H1 (cell line): ENCODE measurements around the gene BBS9. TPM values are rescaled to one million over a fixed set of nuclear protein-coding genes. Genes with fewer than 3 reads are reported as not detected.

Source experiments
- CTCF ChIA-PET: fragments of 300-600 bp; sonication (Branson Sonifier 250); formaldehyde crosslinking; loops from one replicate; lab custom pipeline; 2021; ENCODE audit not compliant: partially characterized antibody; lab: Charles Lee
- POLR2A ChIA-PET: fragments of 300-600 bp; sonication (Branson Sonifier 250); formaldehyde crosslinking; loops from one replicate; lab custom pipeline; 2021; ENCODE audit warnings: inconsistent platforms; ENCODE audit not compliant: partially characterized antibody; lab: Charles Lee
- DNase-seq, 2 experiments: peaks; one replicate each; pipeline versions ENCODE4 v3.0.0 to v3.0.0-alpha.2; 2010 to 2022; ENCODE audit warnings: low spot score in 2 of 2, low read depth in 1 of 2, mixed read lengths in 1 of 2
- FAIRE-seq: peaks from 2 replicates; lab custom pipeline; 2011; peaks lifted over from hg19 to GRCh38; lab: Jason Lieb, UNC
- H2AFZ ChIP-seq: 2 replicates; pipeline ENCODE4 v1.8.1; 2012; ENCODE audit warnings: low read length, inconsistent platforms
- H2AK5ac ChIP-seq: 2 replicates; pipeline ENCODE4 v1.6.1; 2013; ENCODE audit warnings: low read depth, low read length
- H2BK120ac ChIP-seq: replicated peaks from 2 replicates; pipeline ENCODE3; 2013; ENCODE audit warnings: low read depth, low read length, inconsistent platforms
- H2BK12ac ChIP-seq: 2 replicates; pipeline ENCODE4 v1.6.1; 2013; ENCODE audit warnings: low read depth, low read length
- H2BK15ac ChIP-seq: 2 replicates; pipeline ENCODE4 v1.6.1; 2013; ENCODE audit warnings: low read length
- H2BK20ac ChIP-seq: 2 replicates; pipeline ENCODE4 v1.6.1; 2013; ENCODE audit warnings: low read length
- H2BK5ac ChIP-seq: 2 replicates; pipeline ENCODE4 v1.6.1; 2013; ENCODE audit warnings: low read depth, low read length
- H3K14ac ChIP-seq: 2 replicates; pipeline ENCODE4 v1.6.1; 2013; ENCODE audit warnings: inconsistent platforms; ENCODE audit not compliant: insufficient read length
- H3K18ac ChIP-seq: 2 replicates; pipeline ENCODE4 v1.6.1; 2013; ENCODE audit warnings: low read length; ENCODE audit errors: extremely low read depth
- H3K23ac ChIP-seq: 2 replicates; pipeline ENCODE4 v1.6.1; 2013; ENCODE audit warnings: inconsistent platforms; ENCODE audit not compliant: insufficient read length
- H3K23me2 ChIP-seq: 2 replicates; pipeline ENCODE4 v1.6.1; 2013; ENCODE audit warnings: low read depth, low read length
- H3K27ac ChIP-seq: 2 replicates; pipeline ENCODE4 v1.6.1; 2011; ENCODE audit warnings: low read depth, low read length, inconsistent platforms
- H3K27me3 ChIP-seq, 4 experiments: replicated peaks in 1 of 4; 1 replicate in 1 of 4; 2 replicates in 3 of 4; pipeline versions ENCODE4 v1.6.1 to v1.8.1; 2011 to 2013; ENCODE audit warnings: low read length in 3 of 4, mild to moderate bottlenecking in 3 of 4, inconsistent platforms in 2 of 4, mixed read lengths in 2 of 4, moderate library complexity in 1 of 4; ENCODE audit not compliant: control insufficient read depth in 3 of 4, insufficient read depth in 3 of 4; ENCODE audit errors: extremely low read depth in 1 of 4
- H3K36me3 ChIP-seq, 4 experiments: 2 replicates each; pipeline versions ENCODE4 v1.6.1 to v1.8.1; 2011 to 2013; ENCODE audit warnings: mild to moderate bottlenecking in 4 of 4, low read length in 3 of 4, moderate library complexity in 2 of 4, control low read depth in 1 of 4, inconsistent platforms in 1 of 4; ENCODE audit not compliant: insufficient read depth in 4 of 4, control insufficient read depth in 2 of 4
- H3K4ac ChIP-seq: replicated peaks from 2 replicates; pipeline ENCODE3; 2013; ENCODE audit warnings: low read length, low read depth, mixed read lengths, inconsistent platforms; ENCODE audit not compliant: insufficient read length
- H3K4me1 ChIP-seq, 4 experiments: replicated peaks in 1 of 4; 1 replicate in 1 of 4; 2 replicates in 3 of 4; pipeline versions ENCODE4 v1.6.1 to v1.8.1; 2011 to 2013; ENCODE audit warnings: low read length in 3 of 4, inconsistent platforms in 2 of 4, mixed read lengths in 1 of 4; ENCODE audit not compliant: insufficient read depth in 4 of 4, control insufficient read depth in 3 of 4
- H3K4me2 ChIP-seq, 2 experiments: 2 replicates each; pipeline versions ENCODE4 v1.6.1 to v1.8.1; 2011 to 2013; ENCODE audit warnings: low read depth in 2 of 2, low read length in 2 of 2, control low read depth in 1 of 2, inconsistent platforms in 1 of 2, mild to moderate bottlenecking in 1 of 2; ENCODE audit not compliant: insufficient read depth in 1 of 2
- H3K4me3 ChIP-seq, 4 experiments: fragments of 200-600, 300-600 bp in 1 of 4; sonication (generic), shearing (Covaris generic), sonication (Bioruptor Twin) in 1 of 4; 2 replicates each; pipeline versions ENCODE4 v1.5.1 to v1.8.1; 2011 to 2016; ENCODE audit warnings: low read length in 4 of 4, low read depth in 3 of 4, control low read depth in 2 of 4, inconsistent platforms in 2 of 4, mild to moderate bottlenecking in 2 of 4, mixed read lengths in 1 of 4, moderate library complexity in 1 of 4; ENCODE audit not compliant: insufficient read depth in 2 of 4; ENCODE audit errors: extremely low read depth in 1 of 4
- H3K56ac ChIP-seq: replicated peaks from 2 replicates; pipeline ENCODE3; 2013; ENCODE audit warnings: low read depth, mild to moderate bottlenecking, mixed read lengths, low read length, inconsistent platforms; ENCODE audit not compliant: insufficient read length
- H3K79me1 ChIP-seq: 2 replicates; pipeline ENCODE4 v1.6.1; 2013; ENCODE audit warnings: low read depth, low read length, control low read depth
- H3K79me2 ChIP-seq, 2 experiments: 2 replicates each; pipeline versions ENCODE4 v1.6.1 to v1.8.1; 2012 to 2013; ENCODE audit warnings: low read length in 2 of 2, mild to moderate bottlenecking in 2 of 2, inconsistent platforms in 1 of 2; ENCODE audit not compliant: insufficient read depth in 2 of 2, control insufficient read depth in 1 of 2
- H3K9ac ChIP-seq, 4 experiments: replicated peaks in 1 of 4; 1 replicate in 1 of 4; 2 replicates in 3 of 4; pipeline versions ENCODE4 v1.6.1 to v1.8.1; 2011 to 2013; ENCODE audit warnings: low read depth in 3 of 4, low read length in 3 of 4, control low read depth in 2 of 4, mild to moderate bottlenecking in 2 of 4, moderate library complexity in 2 of 4, inconsistent platforms in 1 of 4; ENCODE audit errors: extremely low read depth in 1 of 4
- H3K9me3 ChIP-seq, 2 experiments: 2 replicates each; pipeline versions ENCODE4 v1.6.1 to v1.8.1; 2012 to 2013; ENCODE audit warnings: mild to moderate bottlenecking in 2 of 2, moderate library complexity in 2 of 2, control low read depth in 1 of 2, inconsistent platforms in 1 of 2, low read depth in 1 of 2, low read length in 1 of 2, mixed read lengths in 1 of 2; ENCODE audit not compliant: insufficient read depth in 2 of 2
- H4K20me1 ChIP-seq, 2 experiments: replicated peaks in 1 of 2; 2 replicates each; pipeline versions ENCODE3 to v1.8.1; 2011 to 2013; ENCODE audit warnings: inconsistent platforms in 2 of 2, low read length in 2 of 2, mild to moderate bottlenecking in 1 of 2; ENCODE audit not compliant: insufficient read depth in 2 of 2, control insufficient read depth in 1 of 2
- H4K5ac ChIP-seq: 2 replicates; pipeline ENCODE4 v1.6.1; 2013; ENCODE audit warnings: low read length, low read depth, mixed read lengths, inconsistent platforms; ENCODE audit not compliant: insufficient read length
- H4K8ac ChIP-seq: 2 replicates; pipeline ENCODE4 v1.8.0; 2013; ENCODE audit warnings: mild to moderate bottlenecking, moderate library complexity, low read length, inconsistent platforms; ENCODE audit not compliant: insufficient read depth; ENCODE audit errors: extremely low read depth
- H4K91ac ChIP-seq: replicated peaks from 2 replicates; pipeline ENCODE3; 2013; ENCODE audit warnings: low read length, mixed read lengths, inconsistent platforms; ENCODE audit not compliant: insufficient read length
- BCL11A ChIP-seq, 2 experiments: IDR thresholded peaks; one replicate each; pipeline ENCODE4 v1.6.1; 2011; ENCODE audit warnings: low read depth in 2 of 2, low read length in 2 of 2, mild to moderate bottlenecking in 2 of 2
- CREB1 ChIP-seq: IDR thresholded peaks from 2 replicates; pipeline ENCODE4 v1.6.1; 2012; ENCODE audit warnings: inconsistent platforms
- CTBP2 ChIP-seq: IDR thresholded peaks from 2 replicates; pipeline ENCODE4 v1.7.0; 2011; ENCODE audit warnings: borderline replicate concordance, mild to moderate bottlenecking, moderate library complexity, mixed read lengths, low read length; ENCODE audit not compliant: insufficient read depth, insufficient read length
- GTF2F1 ChIP-seq: IDR thresholded peaks from 2 replicates; pipeline ENCODE4 v1.6.1; 2012; ENCODE audit warnings: low read depth, low read length, improper control_type of control experiment, borderline replicate concordance
- JUND ChIP-seq: IDR thresholded peaks from 2 replicates; pipeline ENCODE4 v1.6.1; 2011; ENCODE audit warnings: mild to moderate bottlenecking, improper control_type of control experiment, low read length
- NRF1 ChIP-seq: IDR thresholded peaks from 2 replicates; pipeline ENCODE4 v1.6.1; 2011; ENCODE audit warnings: mild to moderate bottlenecking, low read depth, low read length, improper control_type of control experiment
- WGBS, 2 experiments: shearing (Covaris generic) in 1 of 2; methylation state at CpG; one replicate each; pipeline versions ENCODE4 v1.1.6 to v1.1.7; 2013 to 2015; ENCODE audit warnings: low lambda C conversion rate in 2 of 2, mixed read lengths in 2 of 2, inconsistent platforms in 1 of 2, low coverage in 1 of 2, missing lambda C conversion rate in 1 of 2; ENCODE audit not compliant: insufficient replicate concordance in 2 of 2, insufficient coverage in 1 of 2, insufficient read length in 1 of 2; ENCODE audit errors: extremely low coverage in 1 of 2, missing lambda C conversion rate in 1 of 2; 5-methylcytosine and 5-hydroxymethylcytosine counted together
- polyA plus RNA-seq, 7 experiments: library from polyadenylated mRNA; depleted of rRNA in 3 of 7; stranded (reverse) in 5 of 7; unstranded in 2 of 7; fragments of >200 nt in 5 of 7; fragments of 200-250 nt in 2 of 7; gene quantifications; 1 replicate in 5 of 7; 2 replicates in 1 of 7; 4 replicates in 1 of 7; pipeline versions ENCODE4 v1.2.1 to v1.2.3, GENCODE V29; 2011 to 2013; ENCODE audit warnings: missing spikeins in 2 of 7, mixed read lengths in 2 of 7
- total RNA-seq: library from RNA; stranded (reverse); fragmentation: NEBNext Ultra II Directional; extraction: Animal tissue kit (Norgen Biotek cat#: 25700); gene quantifications from 2 replicates; pipeline ENCODE4 v1.2.1, GENCODE V29; 2021

The BBS9 gene
- total and polyA plus RNA-seq, 2 of the 8 experiments (the other 6 are each of a cell fraction or from before 2014, with no cell fraction given), result 22.3 to 37.0 TPM

DNA sequence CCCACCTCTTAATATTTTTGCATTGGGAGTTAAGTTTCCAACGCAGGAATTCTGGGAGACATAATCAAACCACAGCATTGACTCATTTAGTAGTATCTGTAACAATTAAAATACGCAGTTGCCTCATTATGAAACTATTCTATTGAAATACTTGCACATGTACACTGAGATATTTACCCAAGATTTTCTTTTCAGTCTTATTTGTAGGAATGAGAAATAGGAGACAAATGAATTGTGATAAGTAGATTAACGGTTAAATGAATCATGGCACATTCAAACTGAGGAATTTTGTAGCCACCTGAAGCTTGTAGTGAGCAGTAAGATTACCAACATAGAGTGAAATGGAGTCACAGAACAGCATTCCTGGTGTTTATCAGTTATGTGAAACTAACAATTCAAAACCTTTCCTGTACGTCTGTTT lies 38.2 kb upstream of the BBS9 start:
- H4K91ac ChIP-seq, result no peak overlapping the region
- H3K14ac ChIP-seq, result no peak overlapping the region
- POLR2A ChIA-PET, result interaction anchor here (1.6 kb wide), 1 partner anchor 13 kb away, joined by 4 read pairs; no protein-coding TSS in a partner anchor
- H4K5ac ChIP-seq, result no peak overlapping the region
- H2BK12ac ChIP-seq, result no peak overlapping the region
- H2AK5ac ChIP-seq, result no peak overlapping the region
- DNase-seq (no peak), FAIRE-seq (no peak)
- H3K23ac ChIP-seq, result no peak overlapping the region
- H3K9me3 ChIP-seq, result no peaks in the 10 kb centered on the region
- no peak overlapping the region for H3K4ac ChIP-seq
- H3K56ac ChIP-seq, result no peak overlapping the region
- H2BK20ac ChIP-seq, result no peak overlapping the region
- H3K4me1 ChIP-seq, result no peaks in the 10 kb centered on the region
- H4K8ac ChIP-seq, result no peak overlapping the region
- peaks cover 0 to 2% of the 10 kb centered on the region in 2 experiments for H4K20me1 ChIP-seq
- H2BK15ac ChIP-seq, result no peak overlapping the region
- no peak overlapping the region for H3K27ac ChIP-seq
- no peak overlapping the region for H3K4me2 ChIP-seq
- H3K79me2 ChIP-seq, result no peaks in the 10 kb centered on the region
- H2BK120ac ChIP-seq, result no peak overlapping the region
- H3K9ac ChIP-seq, result no peak overlapping the region
- CTCF ChIA-PET, result interaction anchor here (0.9 to 2.8 kb wide), 4 partner anchors 14 to 161 kb away, joined by 3 to 12 read pairs (median 4); partner anchors contain the start of gene RP9
- WGBS, 2 experiments, result 89% methylated on average over 4 of the region's 4 CpGs; no CpG with 5 or more reads in 1 of the 2 experiments
- H3K36me3 ChIP-seq, result peaks cover 0 to 15% (median 9%) of the 10 kb centered on the region in 4 experiments; a peak in 6 of 8 replicates
- H2AFZ ChIP-seq, result no peak overlapping the region
- no peak overlapping the region for H2BK5ac ChIP-seq
- no peak overlapping the region for H3K18ac ChIP-seq
- no peaks in the 10 kb centered on the region for H3K79me1 ChIP-seq
- H3K4me3 ChIP-seq, result no peak overlapping the region
- no peaks in the 10 kb centered on the region for H3K23me2 ChIP-seq
- no peaks in the 10 kb centered on the region for H3K27me3 ChIP-seq
- TF ChIP-seq CTBP2, result no peak
- TF ChIP-seq JUND, result no peak
- TF ChIP-seq CREB1, result no peak
- TF ChIP-seq GTF2F1, result no peak
- no peak for TF ChIP-seq NRF1
- no peak for TF ChIP-seq BCL11A (IDR thresholded peaks at IDR 0.05; ENCODE audit: low read depth in 2 of 2, low read length in 2 of 2)
